Measurements from ENCODE around the gene PIK3C2G.

GRCh38 chr12:18355429-18355828 lies 94.1 kb downstream of the PIK3C2G start:
- TF ChIP-seq, protein P1, sequence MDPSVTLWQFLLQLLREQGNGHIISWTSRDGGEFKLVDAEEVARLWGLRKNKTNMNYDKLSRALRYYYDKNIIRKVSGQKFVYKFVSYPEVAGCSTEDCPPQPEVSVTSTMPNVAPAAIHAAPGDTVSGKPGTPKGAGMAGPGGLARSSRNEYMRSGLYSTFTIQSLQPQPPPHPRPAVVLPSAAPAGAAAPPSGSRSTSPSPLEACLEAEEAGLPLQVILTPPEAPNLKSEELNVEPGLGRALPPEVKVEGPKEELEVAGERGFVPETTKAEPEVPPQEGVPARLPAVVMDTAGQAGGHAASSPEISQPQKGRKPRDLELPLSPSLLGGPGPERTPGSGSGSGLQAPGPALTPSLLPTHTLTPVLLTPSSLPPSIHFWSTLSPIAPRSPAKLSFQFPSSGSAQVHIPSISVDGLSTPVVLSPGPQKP (IDR thresholded peaks at IDR 0.05; ENCODE audit: borderline replicate concordance, low read depth, low read length), result no peak
- TF ChIP-seq RAD21 (IDR thresholded peaks at IDR 0.05; ENCODE audit: low read length), result no peak
- TF ChIP-seq, protein P2, sequence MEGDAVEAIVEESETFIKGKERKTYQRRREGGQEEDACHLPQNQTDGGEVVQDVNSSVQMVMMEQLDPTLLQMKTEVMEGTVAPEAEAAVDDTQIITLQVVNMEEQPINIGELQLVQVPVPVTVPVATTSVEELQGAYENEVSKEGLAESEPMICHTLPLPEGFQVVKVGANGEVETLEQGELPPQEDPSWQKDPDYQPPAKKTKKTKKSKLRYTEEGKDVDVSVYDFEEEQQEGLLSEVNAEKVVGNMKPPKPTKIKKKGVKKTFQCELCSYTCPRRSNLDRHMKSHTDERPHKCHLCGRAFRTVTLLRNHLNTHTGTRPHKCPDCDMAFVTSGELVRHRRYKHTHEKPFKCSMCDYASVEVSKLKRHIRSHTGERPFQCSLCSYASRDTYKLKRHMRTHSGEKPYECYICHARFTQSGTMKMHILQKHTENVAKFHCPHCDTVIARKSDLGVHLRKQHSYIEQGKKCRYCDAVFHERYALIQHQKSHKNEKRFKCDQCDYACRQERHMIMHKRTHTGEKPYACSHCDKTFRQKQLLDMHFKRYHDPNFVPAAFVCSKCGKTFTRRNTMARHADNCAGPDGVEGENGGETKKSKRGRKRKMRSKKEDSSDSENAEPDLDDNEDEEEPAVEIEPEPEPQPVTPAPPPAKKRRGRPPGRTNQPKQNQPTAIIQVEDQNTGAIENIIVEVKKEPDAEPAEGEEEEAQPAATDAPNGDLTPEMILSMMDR (conservative IDR thresholded peaks at IDR 0.05; ENCODE audit: low read depth, low read length), result no peak
- no peak for TF ChIP-seq NFE2L2 (IDR thresholded peaks at IDR 0.05; ENCODE audit: low read depth, low read length)
- no peak for TF ChIP-seq POLR2A (IDR thresholded peaks at IDR 0.05; ENCODE audit: low read depth, low read length)

All from IMR-90 (cell line).